HG03135 (cell line): ENCODE data around the gene TUBB3.
"Not testable (repeated sequence)": the region's sequence is repeated elsewhere in the genome, so short reads cannot be mapped to it uniquely, and the experiment has no call there.

ENCODE experiments used
- ATAC-seq: cut with Tn5 transposase; IDR thresholded peaks from one replicate; pipeline ENCODE4 v1.9.1; 2021; ENCODE audit warnings: mild to moderate bottlenecking, moderate library complexity; ENCODE audit not compliant: unreplicated experiment

The TUBB3 gene

GRCh38 chr16:89922884-89923639 is at the start of gene TUBB3:
Gene TUBB3, plus strand, starts transcription at chr16:89923342. Its CDS starts 60 bp downstream, at chr16:89923402.
- ATAC-seq, result no peak

- ATAC-seq, result peak; percentile 68
These were observed 49.0 kb upstream of the TUBB3 start for GRCh38 chr16:89873972-89874689.

- ATAC-seq, result not testable (repeated sequence)
These were observed 44.0 kb upstream of the TUBB3 start for GRCh38 chr16:89879123-89879522.

GRCh38 chr16:89880477-89881367 is 42.4 kb upstream of the TUBB3 start:
- ATAC-seq, result no peak

GRCh38 chr16:89881368-89881730 is 41.8 kb upstream of the TUBB3 start:
- no peak for ATAC-seq

GRCh38 chr16:89883346-89884040 is 39.6 kb upstream of the TUBB3 start:
- ATAC-seq, result no peak

GRCh38 chr16:89884041-89884421 is 39.1 kb upstream of the TUBB3 start:
- no peak for ATAC-seq

DNA sequence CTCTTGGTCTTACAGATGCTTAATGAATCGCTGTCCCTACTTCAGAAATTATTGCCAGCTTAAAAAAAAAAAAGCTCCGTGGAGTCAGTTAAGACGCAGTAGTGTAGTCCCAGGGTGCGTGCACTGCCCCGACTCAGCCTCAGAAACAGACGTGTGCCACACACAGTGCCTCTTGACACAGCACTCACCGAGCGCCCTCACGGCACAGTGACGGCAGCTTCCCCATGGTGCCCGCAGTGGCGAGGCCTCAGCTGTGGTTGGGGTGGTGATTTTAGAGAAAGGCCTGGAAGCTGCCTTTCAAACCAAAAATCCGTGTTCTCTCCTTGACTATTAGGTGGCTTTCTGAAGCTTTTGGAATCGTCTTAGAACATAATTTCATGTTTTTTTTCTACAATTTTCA is 35.9 kb upstream of the TUBB3 start:
- ATAC-seq, result no peak

DNA sequence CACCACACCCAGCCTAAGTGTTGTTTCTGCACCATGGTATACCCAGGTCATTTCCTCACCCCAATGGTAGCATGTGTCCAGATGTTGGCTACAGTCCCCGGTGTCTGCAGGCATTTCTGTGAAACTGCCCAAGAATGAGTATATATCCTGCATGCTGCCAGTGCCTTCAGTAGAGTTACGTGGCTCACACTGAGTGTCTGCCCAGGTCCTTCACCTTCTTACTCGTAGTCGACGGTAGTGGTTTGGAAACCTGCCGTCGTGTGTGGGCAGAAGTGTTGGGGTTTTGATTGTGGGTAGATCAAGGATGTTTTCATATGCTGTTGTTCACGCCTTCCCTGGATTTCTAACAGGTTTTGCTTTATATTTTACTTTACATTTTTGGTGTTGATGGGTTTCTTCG is 32.9 kb upstream of the TUBB3 start:
- ATAC-seq, result no peak

- no peak for ATAC-seq
These were observed 32.1 kb upstream of the TUBB3 start for GRCh38 chr16:89890886-89891657.

GRCh38 chr16:89892055-89892630 is 31.0 kb upstream of the TUBB3 start:
- no peak for ATAC-seq

- no peak for ATAC-seq
These were observed 30.5 kb upstream of the TUBB3 start for GRCh38 chr16:89892635-89893034.

GRCh38 chr16:89893642-89894548 is 29.2 kb upstream of the TUBB3 start:
- no peak for ATAC-seq

DNA sequence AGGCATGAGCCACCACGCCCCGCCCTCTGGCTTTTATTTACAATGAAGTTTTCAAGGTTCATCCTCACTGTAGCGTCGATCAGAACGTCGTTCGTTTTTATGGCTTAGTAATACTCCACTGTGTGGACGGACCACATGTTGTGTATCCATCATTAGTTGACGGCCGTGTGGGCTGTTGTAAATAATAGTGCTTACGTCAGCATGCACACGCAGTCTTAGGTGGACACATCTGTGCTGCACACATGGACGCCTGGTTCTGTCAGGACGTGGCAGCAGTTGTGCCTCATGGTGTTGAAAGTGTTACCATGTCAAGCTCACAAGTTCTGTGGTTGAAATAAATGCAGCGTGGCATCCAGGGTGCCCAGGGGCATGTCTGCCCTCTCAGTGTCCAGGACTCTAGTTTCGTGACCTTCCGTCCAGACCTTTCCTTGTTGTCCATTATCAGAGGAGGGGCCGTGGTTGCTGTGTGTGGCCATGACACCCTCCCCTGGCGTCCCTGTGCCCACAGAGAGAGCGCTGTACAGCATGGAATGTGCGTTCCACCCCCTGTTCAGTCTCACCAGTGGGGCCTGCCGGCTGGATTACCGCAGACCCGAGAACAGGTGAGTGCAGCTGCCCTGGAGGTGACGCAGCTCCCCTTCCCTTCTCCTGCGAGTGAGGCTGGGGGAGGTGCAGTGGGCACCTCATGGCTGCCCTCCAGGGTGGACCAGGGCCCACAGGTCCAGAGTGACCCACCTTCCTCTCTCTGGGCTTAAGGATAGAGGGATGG is 27.5 kb upstream of the TUBB3 start:
- no peak for ATAC-seq

DNA sequence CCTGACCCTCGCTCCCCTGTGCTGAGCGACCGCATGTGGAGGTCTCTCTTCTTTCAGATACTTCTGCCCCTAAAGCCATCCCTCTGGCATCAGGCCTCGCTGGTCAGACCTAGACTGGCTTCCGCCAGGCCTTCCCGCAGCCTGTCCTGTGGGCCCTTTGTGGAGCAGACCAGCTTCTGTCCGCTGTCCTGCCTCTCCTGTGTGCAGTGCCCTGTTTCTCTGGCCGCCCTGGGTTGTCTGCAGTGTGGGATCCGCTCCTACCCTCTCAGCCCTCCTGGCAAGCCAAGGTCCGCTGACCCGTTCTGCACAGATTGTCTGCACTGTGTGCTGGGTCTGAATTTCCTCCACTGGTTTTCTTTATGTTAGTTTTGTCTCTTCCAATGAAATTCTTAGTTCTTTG is 25.9 kb upstream of the TUBB3 start:
- no peak for ATAC-seq

GRCh38 chr16:89898201-89898967 is 24.8 kb upstream of the TUBB3 start:
- no peak for ATAC-seq

DNA sequence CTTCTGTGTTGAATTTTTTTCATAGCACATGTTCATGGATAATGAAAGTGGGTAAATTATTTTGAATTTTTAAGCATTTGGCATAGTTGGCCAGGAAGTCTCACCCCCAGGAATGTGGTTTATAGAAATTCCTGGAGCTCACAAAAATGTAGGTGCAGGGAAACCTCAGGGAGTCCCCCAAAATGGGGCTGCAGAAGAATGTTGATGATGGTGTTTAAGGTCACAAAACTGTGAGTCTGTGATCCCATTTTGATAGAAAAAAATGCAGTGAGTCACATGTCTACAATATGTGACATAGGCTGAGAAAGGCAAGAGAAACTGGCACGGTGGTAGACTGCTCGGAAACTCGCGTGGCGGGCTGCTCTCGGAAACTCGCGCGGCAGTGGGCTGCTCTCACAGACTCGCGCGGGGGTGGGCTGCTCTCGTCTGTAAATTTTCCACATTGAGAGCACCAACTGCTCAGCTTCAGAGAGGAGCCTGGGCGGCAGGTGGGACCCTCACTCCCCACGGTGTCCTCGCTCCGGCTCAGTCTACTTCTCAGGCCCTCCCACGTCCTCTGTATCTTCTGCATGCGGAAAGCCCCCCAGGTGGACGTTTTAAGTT is 23.2 kb upstream of the TUBB3 start:
- no peak for ATAC-seq
